ENCODE results near the gene CARD11.
A peak's percentile ranks its signal among the peaks of the same experiment; 100 is the strongest.

The CARD11 gene

GRCh38 chr7:3003936-3004335 is 39.7 kb downstream of the CARD11 start:
- no peak for DNase-seq
- no peak overlapping the region for H2AFZ ChIP-seq (ENCODE audit: insufficient read depth, low read length, poor library complexity)
- no peak overlapping the region for H4K12ac ChIP-seq (ENCODE audit: low read depth, low read length)
- no peak overlapping the region for H3K23ac ChIP-seq (ENCODE audit: low read length)
- no CpG with 5 or more reads among the region's 13 CpGs for WGBS (ENCODE audit: extremely low coverage, insufficient coverage, insufficient read length)
- H3K18ac ChIP-seq (ENCODE audit: low read length): no peak overlapping the region
- no peaks in the 10 kb centered on the region for H3K79me2 ChIP-seq (ENCODE audit: control insufficient read depth, insufficient read depth, low read length, poor library complexity)
- no peaks in the 10 kb centered on the region for H3K27me3 ChIP-seq (ENCODE audit: insufficient read depth, low read length)
- peaks cover 0 to 2% of the 10 kb centered on the region in 2 experiments for H3K4me1 ChIP-seq (ENCODE audit: control insufficient read depth in 1 of 2, insufficient read depth in 2 of 2, low read length in 2 of 2)
- H4K91ac ChIP-seq (ENCODE audit: low read depth, low read length): no peak overlapping the region
- no peak overlapping the region for H3K27ac ChIP-seq (ENCODE audit: low read depth, low read length)
- H3K4ac ChIP-seq (ENCODE audit: low read depth, low read length): no peak overlapping the region
- H2BK120ac ChIP-seq (ENCODE audit: insufficient read depth, low read length, poor library complexity): no peak overlapping the region
- no peak overlapping the region for H4K8ac ChIP-seq (ENCODE audit: low read depth, low read length)
- no peak overlapping the region for H3K4me2 ChIP-seq (ENCODE audit: low read length)
- H3K79me1 ChIP-seq (ENCODE audit: low read length): no peaks in the 10 kb centered on the region
- H3K9me3 ChIP-seq (ENCODE audit: insufficient read depth, low read depth, low read length): no peaks in the 10 kb centered on the region
- no peak overlapping the region for H3K14ac ChIP-seq (ENCODE audit: low read length)
- H2AK5ac ChIP-seq (ENCODE audit: low read length): no peak overlapping the region
- H2BK12ac ChIP-seq (ENCODE audit: low read length): no peak overlapping the region
- no peak overlapping the region for H2BK5ac ChIP-seq (ENCODE audit: low read depth, low read length, poor library complexity)
- no peaks in the 10 kb centered on the region for H3K36me3 ChIP-seq (ENCODE audit: control insufficient read depth in 1 of 2, insufficient read depth in 2 of 2, low read length in 2 of 2)
- no peak overlapping the region for H3K4me3 ChIP-seq (ENCODE audit: low read depth, low read length)
- H3K9ac ChIP-seq (ENCODE audit: low read length): no peak overlapping the region

- Histone ChIP-seq H3K4me3 (ENCODE audit: low read depth, low read length) (no peak overlapping the region), H3K79me1 (ENCODE audit: low read length) (no peaks in the 10 kb centered on the region), H3K18ac (ENCODE audit: low read length) (no peak overlapping the region), H3K4me1 (ENCODE audit: control insufficient read depth in 1 of 2, insufficient read depth in 2 of 2, low read length in 2 of 2) (peaks cover 0 to 4% of the 10 kb centered on the region in 2 experiments), H3K9me3 (ENCODE audit: insufficient read depth, low read depth, low read length) (no peaks in the 10 kb centered on the region), H2AK5ac (ENCODE audit: low read length) (no peak overlapping the region), H3K36me3 (ENCODE audit: control insufficient read depth in 1 of 2, insufficient read depth in 2 of 2, low read length in 2 of 2) (no peaks in the 10 kb centered on the region), H3K79me2 (ENCODE audit: control insufficient read depth, insufficient read depth, low read length, poor library complexity) (no peaks in the 10 kb centered on the region), H2BK12ac (ENCODE audit: low read length) (no peak overlapping the region), H4K8ac (ENCODE audit: low read depth, low read length) (no peak overlapping the region), H3K4ac (ENCODE audit: low read depth, low read length) (no peak overlapping the region), H2AFZ (ENCODE audit: insufficient read depth, low read length, poor library complexity) (no peak overlapping the region), H3K14ac (ENCODE audit: low read length) (no peak overlapping the region), H4K91ac (ENCODE audit: low read depth, low read length) (no peak overlapping the region), H3K27ac (ENCODE audit: low read depth, low read length) (no peak overlapping the region), H3K23ac (ENCODE audit: low read length) (no peak overlapping the region), H4K12ac (ENCODE audit: low read depth, low read length) (no peak overlapping the region), H3K4me2 (ENCODE audit: low read length) (no peak overlapping the region), H2BK5ac (ENCODE audit: low read depth, low read length, poor library complexity) (no peak overlapping the region), H3K27me3 (ENCODE audit: insufficient read depth, low read length) (no peaks in the 10 kb centered on the region), H2BK120ac (ENCODE audit: insufficient read depth, low read length, poor library complexity) (no peak overlapping the region), H3K9ac (ENCODE audit: low read length) (no peak overlapping the region)
- WGBS (ENCODE audit: extremely low coverage, insufficient coverage, insufficient read length): no CpG with 5 or more reads among the region's 7 CpGs
- no peak for DNase-seq
Observed at GRCh38 chr7:3002631-3003030, 41.0 kb downstream of the CARD11 start.

GRCh38 chr7:3000566-3000965 is 43.1 kb downstream of the CARD11 start:
- no peak overlapping the region for H3K18ac ChIP-seq (ENCODE audit: low read length)
- H2BK120ac ChIP-seq (ENCODE audit: insufficient read depth, low read length, poor library complexity): no peak overlapping the region
- H3K9ac ChIP-seq (ENCODE audit: low read length): peak overlapping the region; percentile 20
- no peak overlapping the region for H3K27ac ChIP-seq (ENCODE audit: low read depth, low read length)
- no peaks in the 10 kb centered on the region for H3K79me1 ChIP-seq (ENCODE audit: low read length)
- no peaks in the 10 kb centered on the region for H3K79me2 ChIP-seq (ENCODE audit: control insufficient read depth, insufficient read depth, low read length, poor library complexity)
- no peak overlapping the region for H4K91ac ChIP-seq (ENCODE audit: low read depth, low read length)
- no peak overlapping the region for H3K4me3 ChIP-seq (ENCODE audit: low read depth, low read length)
- H2BK5ac ChIP-seq (ENCODE audit: low read depth, low read length, poor library complexity): no peak overlapping the region
- H3K14ac ChIP-seq (ENCODE audit: low read length): no peak overlapping the region
- no peak overlapping the region for H3K23ac ChIP-seq (ENCODE audit: low read length)
- DNase-seq: no peak
- no peak overlapping the region for H4K12ac ChIP-seq (ENCODE audit: low read depth, low read length)
- no peak overlapping the region for H2AK5ac ChIP-seq (ENCODE audit: low read length)
- peaks cover 0 to 4% of the 10 kb centered on the region in 2 experiments for H3K4me1 ChIP-seq (ENCODE audit: control insufficient read depth in 1 of 2, insufficient read depth in 2 of 2, low read length in 2 of 2)
- H2AFZ ChIP-seq (ENCODE audit: insufficient read depth, low read length, poor library complexity): no peak overlapping the region
- H3K4ac ChIP-seq (ENCODE audit: low read depth, low read length): no peak overlapping the region
- H3K36me3 ChIP-seq (ENCODE audit: control insufficient read depth in 1 of 2, insufficient read depth in 2 of 2, low read length in 2 of 2): no peaks in the 10 kb centered on the region
- H2BK12ac ChIP-seq (ENCODE audit: low read length): no peak overlapping the region
- WGBS (ENCODE audit: extremely low coverage, insufficient coverage, insufficient read length): no CpG with 5 or more reads among the region's 8 CpGs
- H3K27me3 ChIP-seq (ENCODE audit: insufficient read depth, low read length): no peaks in the 10 kb centered on the region
- no peak overlapping the region for H4K8ac ChIP-seq (ENCODE audit: low read depth, low read length)
- no peak overlapping the region for H3K4me2 ChIP-seq (ENCODE audit: low read length)
- peaks cover 4% of the 10 kb centered on the region for H3K9me3 ChIP-seq (ENCODE audit: insufficient read depth, low read depth, low read length)

GRCh38 chr7:2999078-2999500 is 44.6 kb downstream of the CARD11 start:
- H3K14ac ChIP-seq (ENCODE audit: low read length): no peak overlapping the region
- H3K9ac ChIP-seq (ENCODE audit: low read length): no peak overlapping the region
- H3K4me2 ChIP-seq (ENCODE audit: low read length): no peak overlapping the region
- H3K79me1 ChIP-seq (ENCODE audit: low read length): no peaks in the 10 kb centered on the region
- no peak overlapping the region for H3K4ac ChIP-seq (ENCODE audit: low read depth, low read length)
- H3K23ac ChIP-seq (ENCODE audit: low read length): no peak overlapping the region
- no peak overlapping the region for H2AK5ac ChIP-seq (ENCODE audit: low read length)
- H4K91ac ChIP-seq (ENCODE audit: low read depth, low read length): no peak overlapping the region
- no peak overlapping the region for H2BK12ac ChIP-seq (ENCODE audit: low read length)
- H4K12ac ChIP-seq (ENCODE audit: low read depth, low read length): no peak overlapping the region
- H3K27ac ChIP-seq (ENCODE audit: low read depth, low read length): no peak overlapping the region
- H2BK5ac ChIP-seq (ENCODE audit: low read depth, low read length, poor library complexity): no peak overlapping the region
- no peak overlapping the region for H4K8ac ChIP-seq (ENCODE audit: low read depth, low read length)
- H2BK120ac ChIP-seq (ENCODE audit: insufficient read depth, low read length, poor library complexity): no peak overlapping the region
- DNase-seq: no peak
- no peaks in the 10 kb centered on the region for H3K79me2 ChIP-seq (ENCODE audit: control insufficient read depth, insufficient read depth, low read length, poor library complexity)
- no peak overlapping the region for H2AFZ ChIP-seq (ENCODE audit: insufficient read depth, low read length, poor library complexity)
- peaks cover 0 to 4% of the 10 kb centered on the region in 2 experiments for H3K4me1 ChIP-seq (ENCODE audit: control insufficient read depth in 1 of 2, insufficient read depth in 2 of 2, low read length in 2 of 2)
- no peaks in the 10 kb centered on the region for H3K36me3 ChIP-seq (ENCODE audit: control insufficient read depth in 1 of 2, insufficient read depth in 2 of 2, low read length in 2 of 2)
- H3K18ac ChIP-seq (ENCODE audit: low read length): no peak overlapping the region
- peaks cover 4% of the 10 kb centered on the region for H3K9me3 ChIP-seq (ENCODE audit: insufficient read depth, low read depth, low read length)
- WGBS (ENCODE audit: extremely low coverage, insufficient coverage, insufficient read length): no CpG with 5 or more reads among the region's 8 CpGs
- H3K4me3 ChIP-seq (ENCODE audit: low read depth, low read length): no peak overlapping the region
- no peaks in the 10 kb centered on the region for H3K27me3 ChIP-seq (ENCODE audit: insufficient read depth, low read length)

All from trophoblast cell (in vitro differentiated cells and primary cell).